Jurkat, Clone E6-1 (cell line): ENCODE measurements around the gene TEKT3.

Experiments used
- DNase-seq: peaks from one replicate; pipeline ENCODE4 v3.0.0-alpha.2; 2011; ENCODE audit warnings: low read depth, low spot score
- H3K4me3 ChIP-seq: 2 replicates; pipeline ENCODE4 v1.5.1; 2011; ENCODE audit warnings: mild to moderate bottlenecking, low read length, control low read depth, moderate library complexity

Gene TEKT3

DNA sequence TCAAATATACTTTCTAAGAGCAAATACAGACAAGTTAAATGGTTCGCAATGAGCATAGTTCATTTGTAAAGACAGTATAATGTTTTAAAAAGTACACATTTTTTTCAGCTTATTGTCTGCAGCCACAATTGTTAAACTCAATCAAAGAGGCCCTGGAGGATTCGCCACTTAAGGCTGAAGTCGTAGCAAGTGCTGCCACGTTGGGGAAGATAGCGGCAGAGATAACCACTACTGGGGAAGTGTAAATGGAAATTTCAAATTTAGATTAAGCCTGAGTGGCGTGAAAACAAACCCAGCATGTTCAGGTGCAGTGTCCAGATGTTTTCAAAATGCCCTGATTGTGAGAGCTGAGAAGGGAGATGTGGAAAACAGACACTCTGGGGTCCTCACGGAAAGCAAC, 84.7 kb downstream of the TEKT3 start:
- peak; percentile 45 for DNase-seq
- H3K4me3 ChIP-seq: no peak overlapping the region

DNA sequence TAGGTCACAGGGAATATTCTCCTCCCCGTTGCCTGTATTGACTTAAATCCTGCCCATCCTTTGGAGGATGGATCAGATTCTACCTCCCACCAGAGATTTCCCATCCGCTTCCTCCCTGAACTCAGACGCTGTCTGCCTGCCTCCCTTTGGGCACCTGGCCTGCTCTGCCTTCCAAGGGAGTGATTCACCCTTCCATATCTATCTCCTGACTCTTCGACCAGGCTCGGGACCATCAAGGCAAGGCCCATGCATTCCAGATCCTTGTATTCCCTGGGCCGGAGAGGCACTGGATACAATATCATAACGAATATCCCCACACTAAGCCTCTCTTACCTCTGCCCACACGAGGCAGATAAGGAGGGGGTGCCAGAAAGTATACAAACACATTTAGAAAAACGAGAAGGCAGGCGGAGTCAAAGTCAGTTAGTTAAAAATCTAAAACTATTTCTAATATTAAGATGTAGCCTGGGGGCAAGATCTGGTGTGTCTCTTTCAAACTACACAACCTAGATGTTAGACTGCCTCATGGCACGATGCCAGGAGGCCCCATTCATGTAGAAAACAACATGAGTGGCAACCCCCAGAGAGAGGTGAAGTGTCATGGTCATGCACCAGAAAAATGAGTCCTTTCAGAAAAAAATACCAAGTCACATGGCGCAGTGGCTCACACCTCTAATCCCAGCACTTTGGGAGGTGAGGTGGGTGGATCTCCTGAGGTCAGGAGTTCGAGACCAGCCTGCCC, 85.5 kb downstream of the TEKT3 start:
- no peak for DNase-seq
- H3K4me3 ChIP-seq: no peak overlapping the region
